GM12801 (cell line): ENCODE data around the gene RNF150.

ENCODE experiments used
- CTCF ChIP-seq: IDR thresholded peaks from one replicate; pipeline ENCODE4 v1.5.1; 2011; ENCODE audit warnings: control low read depth; ENCODE audit not compliant: insufficient read length; ENCODE audit errors: extremely low read depth

Gene RNF150

GRCh38 chr4:141140391-141141200, 7.3 kb upstream of the RNF150 start:
- TF ChIP-seq CTCF: no peak

- no peak for TF ChIP-seq CTCF
These were observed 1.0 kb upstream of the RNF150 start for GRCh38 chr4:141133999-141134995.

DNA sequence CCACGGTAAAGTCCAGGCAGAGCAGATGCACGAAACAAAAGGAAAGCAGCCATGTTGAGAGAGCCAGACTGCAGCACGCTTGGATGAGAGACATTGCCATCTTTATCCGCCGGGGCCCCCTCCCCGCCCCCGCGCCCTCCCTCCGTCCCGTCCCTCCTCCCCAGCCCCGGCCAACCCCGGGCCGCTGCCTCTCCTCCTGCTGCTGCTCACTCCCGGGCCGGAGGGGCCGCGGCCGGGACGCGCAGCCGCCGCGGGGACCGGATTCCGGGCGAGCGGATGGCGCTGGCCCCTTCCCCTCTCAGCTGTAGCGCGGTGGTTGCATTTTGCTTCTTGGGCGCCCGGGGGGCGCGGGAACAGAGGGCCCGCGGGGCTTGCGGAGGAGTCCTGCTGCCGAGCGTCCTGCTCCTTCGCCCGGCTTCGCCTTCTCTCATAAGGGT, 542 bp downstream of the RNF150 start:
- TF ChIP-seq CTCF: no peak

- TF ChIP-seq CTCF: no peak
These were observed 1.1 kb downstream of the RNF150 start for GRCh38 chr4:141132072-141132708.

- no peak for TF ChIP-seq CTCF
These were observed 1.6 kb downstream of the RNF150 start for GRCh38 chr4:141131723-141132071.

DNA sequence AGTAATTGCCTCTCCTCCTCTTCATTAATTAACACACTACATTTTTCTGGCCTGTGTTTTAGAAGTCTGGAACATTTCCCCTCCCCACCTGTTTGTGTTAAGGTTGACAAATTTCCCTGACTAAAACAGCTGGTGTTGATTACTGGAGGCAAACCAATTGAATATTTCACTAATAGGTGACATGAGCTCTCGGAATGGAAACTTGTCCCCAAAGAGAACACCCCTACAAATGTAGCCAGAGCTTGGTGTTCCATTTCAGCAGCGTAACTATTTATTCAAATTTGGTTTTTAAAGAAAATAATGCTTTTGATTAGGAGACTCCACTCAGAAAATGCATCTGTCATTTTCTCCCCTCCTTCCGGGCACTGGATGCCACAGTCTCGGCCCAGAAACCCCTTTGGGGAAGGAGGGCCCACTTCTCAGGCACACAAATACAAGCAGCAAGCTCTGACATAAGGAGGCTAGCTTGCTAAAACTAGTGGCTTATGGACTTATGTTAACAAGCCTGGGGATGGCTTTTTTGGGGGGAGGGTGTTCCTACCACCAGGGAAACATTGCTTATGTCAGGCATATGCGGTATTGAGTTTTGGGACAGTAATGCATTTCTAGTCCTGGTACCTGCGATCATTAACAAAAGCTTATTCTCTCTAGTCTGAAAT, 2.2 kb downstream of the RNF150 start:
- TF ChIP-seq CTCF: no peak
